Spleen (tissue), 7 donors: ENCODE data around the gene PCLO.

Experiments
- CTCF ChIP-seq, 11 experiments: fragments of 200-600 bp in 7 of 11; fragments of 450-650 bp in 4 of 11; sonication (generic) in 4 of 11; IDR thresholded peaks in 8 of 11; conservative IDR thresholded peaks in 3 of 11; 1 replicate in 7 of 11; 2 replicates in 4 of 11; pipeline versions ENCODE4 v1.4.0 to v1.8.0; 2016 to 2021; ENCODE audit warnings: antibody characterized with exemption in 11 of 11, inconsistent platforms in 4 of 11, mild to moderate bottlenecking in 1 of 11
- POLR2AphosphoS5 ChIP-seq, 3 donors: sonication (generic); formaldehyde crosslinking; IDR thresholded peaks; one replicate each; pipeline ENCODE4 v1.5.1; 2017; ENCODE audit warnings: antibody characterized with exemption in 3 of 3
- donor health status: DM: no; HTN: no; CAD: no; lungs with moderate emphysema.
- donor health status: DM: no; HTN: no; CAD: no.
- donor health status: DM: no; HTN: no; CAD: no.

DNA sequence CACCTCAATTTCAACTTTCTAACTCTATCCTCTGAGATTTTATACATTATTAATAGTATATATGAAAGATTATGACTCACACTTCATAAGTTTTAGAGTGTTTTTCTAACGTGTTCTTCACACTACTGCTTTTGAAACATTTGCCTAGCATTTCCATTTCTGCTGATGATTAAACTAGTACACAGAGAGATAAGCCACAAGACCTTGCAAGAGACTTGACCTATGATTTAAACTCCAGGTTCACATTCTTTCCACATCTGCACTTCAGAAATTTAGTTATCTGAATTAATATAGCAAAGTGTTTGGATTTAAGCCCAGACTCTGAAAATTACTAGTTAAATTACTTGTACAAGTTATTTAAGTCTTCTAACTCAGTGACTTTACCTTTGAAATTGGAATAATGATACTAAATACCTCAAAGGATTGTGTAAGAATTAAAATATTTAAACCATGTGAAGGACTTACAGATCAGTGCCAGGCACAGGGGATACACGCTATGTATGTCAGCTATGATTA is 66.6 kb downstream of the PCLO start:
- TF ChIP-seq CTCF (IDR thresholded peaks at IDR 0.05 in 8 of 11, conservative IDR thresholded peaks at IDR 0.05 in 3 of 11) (no peak), POLR2AphosphoS5 (IDR thresholded peaks at IDR 0.05) (no peak)
